ENCODE data around the gene DCC.
"Not testable (repeated sequence)": the region's sequence is repeated elsewhere in the genome, so short reads cannot be mapped to it uniquely, and the experiment has no call there.

Gene DCC

DNA sequence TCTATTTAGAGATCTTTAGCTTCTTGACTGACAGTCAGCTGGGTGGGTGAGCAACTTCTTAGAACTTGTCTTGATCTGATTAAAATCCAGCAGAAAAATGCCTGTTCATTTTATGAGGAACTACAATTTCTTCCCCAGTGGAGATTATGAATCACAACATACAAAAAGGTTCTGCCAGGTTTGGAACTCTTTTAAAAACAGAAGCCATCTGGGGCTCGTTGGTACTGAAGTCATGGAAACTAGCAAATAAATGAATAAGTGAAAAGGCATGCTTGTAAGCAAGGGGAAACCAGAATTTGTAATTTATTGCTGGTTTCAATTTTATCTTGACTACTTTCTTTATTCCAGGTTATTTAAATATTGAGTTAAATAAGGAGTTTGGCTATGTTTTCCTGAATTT, 1117.1 kb downstream of the DCC start:
- DNase-seq (ENCODE audit: low spot score in 2 of 2) (no peak), ATAC-seq (no peak)
- Mint-ChIP-seq H3K4me3 (no peak overlapping the region), H3K9me3 (peaks cover 8% of the 10 kb centered on the region), H3K27ac (no peak overlapping the region), H3K4me1 (no peaks in the 10 kb centered on the region), H3K36me3 (no peaks in the 10 kb centered on the region)

- ATAC-seq, result no peak
- no peaks in the 10 kb centered on the region for H3K36me3 Mint-ChIP-seq
- DNase-seq (ENCODE audit: low spot score in 2 of 2), result no peak
- H3K9me3 Mint-ChIP-seq, result peaks cover 12% of the 10 kb centered on the region
- no peak overlapping the region for H3K4me3 Mint-ChIP-seq
- no peaks in the 10 kb centered on the region for H3K4me1 Mint-ChIP-seq
- no peak overlapping the region for H3K27ac Mint-ChIP-seq
Observed at GRCh38 chr18:53458268-53458667, 1118.3 kb downstream of the DCC start.

- Mint-ChIP-seq H3K9me3 (peaks cover 12% of the 10 kb centered on the region), H3K36me3 (no peaks in the 10 kb centered on the region), H3K4me1 (no peaks in the 10 kb centered on the region), H3K27ac (no peak overlapping the region), H3K4me3 (no peak overlapping the region)
- DNase-seq (ENCODE audit: low spot score in 2 of 2) (no peak), ATAC-seq (no peak)
Observed at GRCh38 chr18:53458944-53459580, 1119.1 kb downstream of the DCC start.

GRCh38 chr18:53467756-53468155, 1127.8 kb downstream of the DCC start:
- no peak for DNase-seq (ENCODE audit: low spot score in 2 of 2)
- no peaks in the 10 kb centered on the region for H3K36me3 Mint-ChIP-seq

GRCh38 chr18:53468173-53468572, 1128.2 kb downstream of the DCC start:
- ATAC-seq; H3K4me1 Mint-ChIP-seq; H3K36me3 Mint-ChIP-seq; DNase-seq (ENCODE audit: low spot score in 2 of 2); H3K27ac Mint-ChIP-seq; H3K4me3 Mint-ChIP-seq: not testable (repeated sequence)
- H3K9me3 Mint-ChIP-seq, result peaks cover 13% of the 10 kb centered on the region

More at GRCh38 chr18:53467756-53468155, 1127.8 kb downstream of the DCC start:
- Mint-ChIP-seq H3K9me3 (peaks cover 13% of the 10 kb centered on the region), H3K4me1 (no peaks in the 10 kb centered on the region), H3K27ac (no peak overlapping the region), H3K4me3 (no peak overlapping the region)
- no peak for ATAC-seq

GRCh38 chr18:53472546-53472945, 1132.5 kb downstream of the DCC start:
- no peaks in the 10 kb centered on the region for H3K4me1 Mint-ChIP-seq
- no peaks in the 10 kb centered on the region for H3K36me3 Mint-ChIP-seq
- DNase-seq (ENCODE audit: low spot score in 2 of 2) (no peak), ATAC-seq (no peak)
- H3K4me3 Mint-ChIP-seq, result no peak overlapping the region
- no peak overlapping the region for H3K27ac Mint-ChIP-seq
- peaks cover 12% of the 10 kb centered on the region for H3K9me3 Mint-ChIP-seq

DNA sequence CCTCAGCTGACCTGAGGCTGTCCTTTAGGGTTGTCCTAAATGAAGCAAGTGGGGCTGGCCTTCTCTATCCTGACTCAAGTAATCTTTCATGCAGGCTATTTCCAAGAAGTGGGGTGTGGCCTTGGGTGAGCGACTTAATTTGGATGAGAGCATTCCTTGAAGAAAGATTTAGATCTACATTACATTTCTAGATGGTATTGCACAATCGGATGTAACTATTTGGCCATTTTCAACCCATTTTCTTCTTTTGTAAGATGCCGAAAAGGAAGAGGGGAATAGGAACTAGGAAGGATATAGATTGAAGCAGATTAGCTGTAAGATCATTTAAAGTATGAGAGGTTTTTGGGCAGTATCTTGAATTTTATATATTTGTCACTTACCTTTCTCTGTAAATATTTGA, 1138.2 kb downstream of the DCC start:
- H3K9me3 Mint-ChIP-seq, result no peaks in the 10 kb centered on the region
- H3K36me3 Mint-ChIP-seq, result no peaks in the 10 kb centered on the region
- H3K4me1 Mint-ChIP-seq, result no peaks in the 10 kb centered on the region
- no peak overlapping the region for H3K27ac Mint-ChIP-seq
- no peak overlapping the region for H3K4me3 Mint-ChIP-seq
- DNase-seq (ENCODE audit: low spot score in 2 of 2), result no peak
- no peak for ATAC-seq

GRCh38 chr18:53486296-53486695, 1146.3 kb downstream of the DCC start:
- ATAC-seq, result no peak
- no peak for DNase-seq (ENCODE audit: low spot score in 2 of 2)
- no peaks in the 10 kb centered on the region for H3K4me1 Mint-ChIP-seq
- no peak overlapping the region for H3K27ac Mint-ChIP-seq
- H3K9me3 Mint-ChIP-seq, result peaks cover 5% of the 10 kb centered on the region
- H3K36me3 Mint-ChIP-seq, result no peaks in the 10 kb centered on the region
- no peak overlapping the region for H3K4me3 Mint-ChIP-seq

DNA sequence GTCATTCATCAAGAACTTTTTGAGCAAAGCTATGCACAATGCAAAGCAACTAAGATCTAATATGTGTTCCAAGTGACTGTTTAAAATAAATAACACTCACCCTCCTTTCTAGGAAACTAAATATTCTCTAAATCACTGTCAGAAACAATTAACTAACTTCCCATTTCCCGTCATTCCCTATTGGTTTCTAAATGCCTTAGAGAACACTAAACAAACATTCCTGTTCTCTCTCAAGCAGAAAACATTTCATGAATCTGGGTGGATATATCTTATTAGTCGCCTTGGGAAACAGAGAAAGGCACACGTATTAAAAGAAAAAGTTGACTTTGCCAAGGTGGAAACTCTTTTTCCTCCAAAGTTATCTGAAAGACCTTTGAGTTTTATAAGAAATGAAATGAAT, 1149.3 kb downstream of the DCC start:
- no peak for ATAC-seq
- no peaks in the 10 kb centered on the region for H3K4me1 Mint-ChIP-seq

DNA sequence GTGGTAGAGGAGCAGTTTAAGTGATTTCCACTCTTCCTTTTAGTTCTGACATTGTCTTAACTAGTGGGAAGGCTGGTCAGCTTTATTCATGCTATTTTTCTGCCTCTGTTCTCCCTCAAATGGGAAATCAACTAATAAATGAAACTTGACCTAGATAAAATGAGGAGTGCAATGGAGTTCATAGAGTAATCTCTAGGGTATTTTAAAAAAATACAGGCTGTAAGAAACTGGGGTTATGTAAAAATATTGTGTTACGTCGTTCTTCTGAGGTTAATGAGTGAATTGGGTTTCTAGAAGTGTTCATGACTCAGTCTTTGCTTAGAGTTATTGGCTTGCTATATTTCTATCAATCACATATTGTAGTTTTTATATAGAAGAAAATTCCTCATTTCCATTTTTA, 1150.0 kb downstream of the DCC start:
- Mint-ChIP-seq H3K36me3 (no peaks in the 10 kb centered on the region), H3K27ac (no peak overlapping the region), H3K9me3 (peaks cover 15% of the 10 kb centered on the region), H3K4me1 (no peaks in the 10 kb centered on the region), H3K4me3 (no peak overlapping the region)
- DNase-seq (ENCODE audit: low spot score in 2 of 2) (no peak), ATAC-seq (no peak)

More for the DNA sequence above, 1149.3 kb downstream of the DCC start:
- H3K36me3 Mint-ChIP-seq, result no peaks in the 10 kb centered on the region
- H3K27ac Mint-ChIP-seq, result no peak overlapping the region
- no peak overlapping the region for H3K4me3 Mint-ChIP-seq
- DNase-seq (ENCODE audit: low spot score in 2 of 2), result no peak
- peaks cover 14% of the 10 kb centered on the region for H3K9me3 Mint-ChIP-seq

GRCh38 chr18:53496028-53496427, 1156.0 kb downstream of the DCC start:
- no peaks in the 10 kb centered on the region for H3K36me3 Mint-ChIP-seq
- H3K9me3 Mint-ChIP-seq, result peaks cover 13% of the 10 kb centered on the region
- ATAC-seq, result no peak
- H3K4me1 Mint-ChIP-seq, result no peaks in the 10 kb centered on the region
- DNase-seq (ENCODE audit: low spot score in 2 of 2), result no peak
- H3K27ac Mint-ChIP-seq, result no peak overlapping the region
- no peak overlapping the region for H3K4me3 Mint-ChIP-seq

GRCh38 chr18:53503914-53504441, 1164.0 kb downstream of the DCC start:
- H3K4me3 Mint-ChIP-seq, result no peak overlapping the region
- no peaks in the 10 kb centered on the region for H3K4me1 Mint-ChIP-seq
- peaks cover 6% of the 10 kb centered on the region for H3K9me3 Mint-ChIP-seq
- no peak overlapping the region for H3K27ac Mint-ChIP-seq
- no peak for DNase-seq (ENCODE audit: low spot score in 2 of 2)
- no peaks in the 10 kb centered on the region for H3K36me3 Mint-ChIP-seq
- ATAC-seq, result no peak

- no peaks in the 10 kb centered on the region for H3K36me3 Mint-ChIP-seq
- no peak for ATAC-seq
- no peaks in the 10 kb centered on the region for H3K4me1 Mint-ChIP-seq
- DNase-seq (ENCODE audit: low spot score in 2 of 2), result no peak
- peaks cover 5% of the 10 kb centered on the region for H3K9me3 Mint-ChIP-seq
- H3K4me3 Mint-ChIP-seq, result no peak overlapping the region
- no peak overlapping the region for H3K27ac Mint-ChIP-seq
Observed at GRCh38 chr18:53508529-53508928, 1168.5 kb downstream of the DCC start.

DNA sequence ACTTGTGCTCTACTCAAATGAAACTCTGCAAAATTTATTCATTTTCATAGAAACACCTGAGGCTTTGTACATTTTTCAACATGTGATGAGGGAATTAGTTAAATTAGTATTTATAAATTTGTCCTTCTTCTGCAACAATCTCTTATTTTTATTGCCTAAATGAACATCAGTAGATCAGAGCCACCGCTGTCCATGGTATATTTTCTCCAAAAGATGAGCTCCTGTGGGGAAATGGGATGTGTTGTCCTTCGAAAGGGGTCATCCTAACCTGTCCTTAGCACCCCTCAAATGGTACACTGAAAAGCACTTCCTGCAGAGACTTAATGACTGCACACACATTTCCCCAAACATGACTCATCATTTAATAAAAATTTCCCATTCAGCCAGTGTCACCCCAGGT, 1169.9 kb downstream of the DCC start:
- DNase-seq (ENCODE audit: low spot score in 2 of 2) (no peak), ATAC-seq (no peak)
- Mint-ChIP-seq H3K4me3 (no peak overlapping the region), H3K4me1 (no peaks in the 10 kb centered on the region), H3K27ac (no peak overlapping the region), H3K36me3 (no peaks in the 10 kb centered on the region), H3K9me3 (peaks cover 5% of the 10 kb centered on the region)

DNA sequence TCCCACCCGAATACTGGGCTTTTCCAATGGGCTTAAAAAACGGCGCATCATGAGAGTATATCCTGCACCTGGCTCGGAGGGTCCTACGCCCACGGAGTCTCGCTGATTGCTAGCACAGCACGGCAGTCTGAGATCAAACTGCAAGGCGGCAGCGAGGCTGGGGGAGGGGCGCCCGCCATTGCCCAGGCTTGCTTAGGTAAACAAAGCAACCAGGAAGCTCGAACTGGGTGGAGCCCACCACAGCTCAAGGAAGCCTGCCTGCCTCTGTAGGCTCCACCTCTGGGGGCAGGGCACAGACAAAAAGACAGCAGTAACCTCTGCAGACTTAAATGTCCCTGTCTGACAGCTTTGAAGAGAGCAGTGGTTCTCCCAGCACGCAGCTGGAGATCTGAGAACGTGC, 1171.7 kb downstream of the DCC start:
- not testable (repeated sequence) for H3K27ac Mint-ChIP-seq; DNase-seq (ENCODE audit: low spot score in 2 of 2); H3K9me3 Mint-ChIP-seq; ATAC-seq; H3K4me3 Mint-ChIP-seq; H3K36me3 Mint-ChIP-seq; H3K4me1 Mint-ChIP-seq

GRCh38 chr18:53521068-53521467, 1181.1 kb downstream of the DCC start:
- no peak for ATAC-seq

More at GRCh38 chr18:53521068-53521467, 1181.1 kb downstream of the DCC start:
- no peak overlapping the region for H3K27ac Mint-ChIP-seq
- H3K36me3 Mint-ChIP-seq, result no peaks in the 10 kb centered on the region
- DNase-seq (ENCODE audit: low spot score in 2 of 2), result no peak
- no peaks in the 10 kb centered on the region for H3K4me1 Mint-ChIP-seq
- peaks cover 3% of the 10 kb centered on the region for H3K9me3 Mint-ChIP-seq
- no peak overlapping the region for H3K4me3 Mint-ChIP-seq
